Stimulated activated CD4-positive, alpha-beta T cell treated with anti-CD3 and anti-CD28 coated beads, Interleukin-4, amount 100 ng/mL, for 4 hours (primary cell): ENCODE measurements around the gene LCN1.
"Not testable (repeated sequence)": the region's sequence is repeated elsewhere in the genome, so short reads cannot be mapped to it uniquely, and the experiment has no call there.

Experiments
- DNase-seq, 2 experiments: peaks; one replicate each; pipeline ENCODE4 v3.0.0-alpha.2; 2020

LCN1 gene

DNA sequence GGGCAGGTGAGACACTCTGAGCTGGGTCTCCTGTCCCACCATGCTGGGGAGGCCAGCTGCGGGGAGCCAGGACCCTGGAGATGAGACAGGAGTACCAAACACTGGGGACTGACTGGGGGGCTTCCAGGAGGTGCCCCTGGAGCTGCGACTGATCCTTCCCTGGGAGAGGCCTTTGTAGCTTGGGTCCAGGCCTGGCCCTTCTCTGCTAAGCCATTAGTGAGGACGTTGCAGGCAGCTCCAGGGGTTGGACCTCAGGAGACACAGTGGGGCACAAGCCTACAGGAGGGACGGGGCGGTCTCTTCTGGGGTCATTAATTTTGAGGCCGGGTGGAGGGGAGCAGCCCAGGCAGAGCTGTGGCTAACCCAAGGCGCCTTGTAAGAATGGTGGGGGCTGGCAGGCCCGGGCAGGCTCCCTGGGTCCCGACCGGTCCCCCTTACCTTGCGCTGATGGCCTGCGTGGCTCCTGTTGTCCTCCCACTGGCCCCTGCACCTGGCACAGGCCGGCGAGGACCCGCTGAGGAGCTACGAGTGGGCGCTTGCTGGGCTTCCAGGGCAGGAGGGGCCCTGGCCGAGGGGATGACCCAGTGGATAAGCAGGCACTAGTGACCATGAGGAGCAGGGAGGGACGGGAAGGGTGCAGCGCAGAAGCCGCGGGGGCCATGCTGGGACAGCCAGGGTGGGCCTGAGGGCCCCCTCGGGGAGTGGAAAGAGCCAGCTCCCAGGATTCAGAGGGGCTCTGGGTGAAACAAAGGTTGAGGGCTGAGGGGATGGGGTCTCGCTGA, 15.6 kb upstream of the LCN1 start:
- no peak for DNase-seq

DNA sequence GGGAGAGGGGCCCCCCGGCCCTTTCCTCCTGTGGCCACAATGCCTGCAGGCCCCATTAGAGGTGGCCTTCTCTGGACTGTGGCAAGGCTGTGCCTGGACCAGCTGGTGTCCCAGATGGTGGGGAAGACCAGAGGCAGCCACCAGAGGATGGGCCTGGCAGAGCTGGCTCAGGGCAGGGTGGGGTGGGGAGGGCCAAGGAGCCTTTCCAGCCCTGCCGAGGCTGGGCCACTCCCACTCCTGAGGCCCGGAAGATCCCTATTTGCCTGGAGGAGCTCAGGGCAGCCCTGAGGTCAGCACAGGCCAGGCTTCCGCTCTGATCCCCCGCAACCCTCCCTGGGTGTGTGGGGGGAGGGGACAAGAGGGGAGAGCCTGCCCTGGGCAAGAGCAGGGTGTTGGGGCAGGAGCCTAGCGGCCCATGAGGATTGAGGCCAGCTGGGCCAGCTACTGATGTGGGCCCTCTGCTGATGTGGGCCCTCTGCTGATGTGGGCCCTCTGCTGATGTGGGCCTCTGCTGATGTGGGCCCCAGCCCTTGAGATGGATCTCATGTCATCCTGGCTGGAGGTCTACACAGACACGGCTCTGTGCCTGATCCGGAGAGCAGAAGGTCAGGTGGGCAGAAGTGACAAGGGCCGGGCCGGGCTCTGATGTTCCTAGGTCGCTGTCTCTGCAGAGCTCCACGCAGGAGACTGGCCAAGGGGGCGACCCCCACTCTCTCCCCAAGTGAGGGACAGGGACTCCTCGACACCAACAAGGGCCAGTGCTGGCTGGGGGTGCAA, 14.7 kb upstream of the LCN1 start:
- DNase-seq: no peak

DNA sequence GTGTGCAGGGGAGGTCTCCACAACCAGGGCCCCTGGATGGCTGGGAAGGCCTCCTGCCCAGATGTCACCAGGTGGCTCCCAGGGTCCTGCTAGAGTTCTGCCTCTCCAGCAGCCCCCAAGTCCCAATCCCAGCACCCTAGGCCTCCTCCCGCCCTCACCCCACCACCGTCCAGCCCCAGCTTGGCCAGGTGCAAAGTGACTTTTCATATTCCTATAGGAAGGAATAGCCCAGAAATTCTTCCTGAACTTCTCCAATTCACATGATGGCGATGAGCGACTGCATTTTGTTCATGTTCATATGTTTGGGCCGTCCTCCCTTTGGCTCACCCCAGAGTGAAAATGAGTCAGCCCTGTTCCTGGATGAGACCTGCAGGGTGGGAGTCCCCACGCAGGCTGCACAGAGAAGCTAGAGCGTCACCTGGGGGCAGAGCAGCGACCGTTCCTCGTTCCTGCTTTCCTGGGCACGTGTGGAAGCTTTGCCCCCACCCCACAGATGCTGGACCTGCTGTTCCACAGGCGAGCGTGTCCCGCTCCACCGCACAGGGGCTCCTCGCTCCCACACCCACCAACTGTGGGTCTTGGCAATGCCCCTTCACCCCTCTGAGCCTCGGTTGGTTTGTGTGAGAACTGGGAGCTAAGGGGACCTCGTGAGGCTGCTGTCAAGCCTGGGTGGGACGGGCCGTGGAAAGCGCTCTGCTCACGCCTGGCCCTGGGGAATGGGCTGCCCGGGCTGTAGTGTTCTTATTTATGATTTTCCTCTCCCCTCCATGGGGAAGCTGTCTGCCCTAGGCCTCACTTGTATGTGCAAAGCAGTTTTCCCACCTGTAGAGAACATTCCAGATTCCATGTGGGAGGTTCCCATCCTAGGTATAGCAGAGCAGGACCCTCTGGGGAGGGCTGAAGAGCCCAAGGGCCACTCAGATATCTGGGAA, 13.9 kb upstream of the LCN1 start:
- DNase-seq: no peak

DNA sequence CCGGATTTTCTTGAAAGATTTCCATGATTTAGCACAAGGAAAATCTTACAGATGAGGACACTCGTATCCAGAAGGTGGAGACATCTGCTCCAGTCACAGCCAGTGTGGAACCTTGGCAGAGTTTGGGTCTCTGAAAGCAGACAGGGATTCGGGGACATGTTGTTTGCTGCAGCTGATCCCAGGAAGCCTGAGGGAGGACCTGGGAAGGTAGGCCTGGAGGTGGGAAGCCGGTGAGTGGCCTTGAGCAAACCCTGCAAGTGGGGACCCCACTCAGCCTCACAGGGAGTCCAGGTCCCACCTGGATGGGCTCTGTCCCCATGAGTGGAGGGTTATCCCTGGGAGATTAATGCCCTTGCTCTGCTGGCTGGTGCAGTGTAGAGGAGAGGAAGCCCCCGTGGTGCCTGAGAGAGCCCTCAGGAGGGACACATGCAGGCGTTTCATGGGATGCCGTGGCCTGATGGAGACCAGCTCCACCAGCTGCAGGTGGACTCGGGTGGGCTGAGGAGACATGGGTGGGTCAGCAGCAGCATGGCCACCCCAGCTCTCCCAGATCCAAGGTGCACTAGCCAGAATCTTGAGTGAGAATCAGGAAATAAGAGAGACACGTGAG, 12.9 kb upstream of the LCN1 start:
- DNase-seq: no peak

DNA sequence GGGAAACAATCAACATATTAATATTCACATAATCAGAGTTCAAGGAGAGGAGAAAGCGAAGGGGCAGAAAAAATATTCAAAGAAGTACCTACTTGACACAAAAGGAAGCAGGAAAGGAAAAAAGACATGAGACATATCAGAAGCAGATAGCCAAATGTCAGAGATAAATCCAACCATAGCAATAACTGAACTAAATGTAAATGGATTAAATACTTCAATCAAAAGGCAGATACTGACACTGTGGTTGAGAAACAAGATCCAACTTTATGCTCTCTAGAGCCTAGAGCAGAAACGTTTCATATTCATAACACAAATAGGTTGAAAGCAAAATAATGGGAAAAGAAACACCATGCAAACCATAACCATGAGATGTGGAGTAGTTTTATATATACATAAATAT, 11.8 kb upstream of the LCN1 start:
- no peak for DNase-seq

DNA sequence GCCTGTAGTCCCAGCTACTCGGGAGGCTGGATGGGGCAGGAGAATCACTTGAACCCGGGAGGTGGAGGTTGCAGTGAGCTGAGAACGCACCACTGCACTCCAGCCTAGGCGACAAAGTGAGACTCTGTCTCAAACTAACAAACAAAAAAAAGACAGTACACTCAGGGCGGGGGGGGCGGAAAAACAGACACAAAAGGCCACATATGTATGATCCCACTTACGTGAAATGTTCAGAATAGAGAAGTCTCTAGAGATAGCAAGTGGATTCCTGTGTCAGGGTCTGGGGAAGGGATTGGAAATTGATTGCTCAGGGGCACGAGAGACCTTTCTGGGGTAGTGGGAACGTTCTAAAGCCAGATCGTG, 9.0 kb upstream of the LCN1 start:
- DNase-seq: no peak

DNA sequence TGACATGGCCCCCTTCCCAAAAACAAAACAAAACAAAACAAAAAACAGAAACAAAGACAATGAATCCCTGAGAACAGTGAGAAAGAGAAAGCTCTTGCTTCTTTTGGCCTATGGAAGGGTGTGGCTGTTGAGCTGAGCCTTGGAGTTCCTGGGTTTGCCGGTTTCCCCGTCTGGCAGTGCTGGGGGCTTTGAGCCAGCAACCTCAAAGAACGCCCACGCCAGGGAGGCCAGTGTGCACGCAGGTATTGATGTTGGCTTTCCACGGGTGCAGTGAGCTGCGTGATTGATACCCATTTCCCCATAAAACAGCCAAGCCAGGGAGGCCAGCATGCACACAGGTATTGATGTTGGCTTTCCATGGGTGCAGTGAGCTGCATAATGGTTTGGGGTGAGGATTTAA, 8.3 kb upstream of the LCN1 start:
- no peak for DNase-seq

DNA sequence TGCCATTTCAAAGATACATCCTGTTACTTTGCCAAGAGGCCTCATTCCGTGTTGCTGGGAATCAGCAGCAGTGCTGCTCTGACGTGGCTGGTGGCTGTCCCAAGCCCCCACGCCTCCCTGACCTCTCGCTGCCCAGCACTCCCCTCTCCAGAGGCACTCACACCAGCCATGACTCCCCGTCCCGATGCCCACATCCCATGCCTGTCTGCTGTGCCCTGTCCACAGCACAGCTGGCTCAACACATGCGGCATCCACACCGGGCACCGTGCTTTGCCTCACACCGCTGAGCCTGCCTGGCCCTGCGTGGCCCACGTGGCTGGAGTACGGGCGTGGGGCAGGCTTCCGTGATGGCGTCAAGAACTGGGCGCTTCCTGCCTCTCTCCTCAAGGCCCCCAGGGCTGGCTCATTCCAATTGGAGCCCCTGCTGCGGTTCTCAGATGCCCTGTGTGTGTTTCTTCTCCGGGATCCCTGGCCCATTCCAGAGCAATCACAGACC, 7.8 kb upstream of the LCN1 start:
- DNase-seq: no peak

DNA sequence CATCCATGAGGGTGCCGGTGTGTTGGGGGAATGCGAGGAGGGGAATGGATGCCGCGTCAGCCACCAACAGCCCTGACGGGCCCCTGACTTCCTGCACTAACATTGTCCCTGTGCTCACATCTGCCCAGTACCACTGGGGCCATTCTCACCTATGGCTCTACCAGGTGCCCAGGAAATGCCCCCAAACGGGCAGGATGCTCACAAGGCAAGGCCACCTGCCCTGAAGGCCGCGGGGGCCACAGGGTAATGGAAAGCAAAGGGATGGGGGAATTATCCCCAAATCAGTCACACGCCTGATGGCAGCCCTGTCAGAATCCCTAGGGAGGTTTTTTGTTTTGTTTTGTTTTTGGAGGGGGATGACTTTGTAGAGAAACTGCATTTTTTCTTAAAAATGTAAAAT, 7.3 kb upstream of the LCN1 start:
- not testable (repeated sequence) for DNase-seq

DNA sequence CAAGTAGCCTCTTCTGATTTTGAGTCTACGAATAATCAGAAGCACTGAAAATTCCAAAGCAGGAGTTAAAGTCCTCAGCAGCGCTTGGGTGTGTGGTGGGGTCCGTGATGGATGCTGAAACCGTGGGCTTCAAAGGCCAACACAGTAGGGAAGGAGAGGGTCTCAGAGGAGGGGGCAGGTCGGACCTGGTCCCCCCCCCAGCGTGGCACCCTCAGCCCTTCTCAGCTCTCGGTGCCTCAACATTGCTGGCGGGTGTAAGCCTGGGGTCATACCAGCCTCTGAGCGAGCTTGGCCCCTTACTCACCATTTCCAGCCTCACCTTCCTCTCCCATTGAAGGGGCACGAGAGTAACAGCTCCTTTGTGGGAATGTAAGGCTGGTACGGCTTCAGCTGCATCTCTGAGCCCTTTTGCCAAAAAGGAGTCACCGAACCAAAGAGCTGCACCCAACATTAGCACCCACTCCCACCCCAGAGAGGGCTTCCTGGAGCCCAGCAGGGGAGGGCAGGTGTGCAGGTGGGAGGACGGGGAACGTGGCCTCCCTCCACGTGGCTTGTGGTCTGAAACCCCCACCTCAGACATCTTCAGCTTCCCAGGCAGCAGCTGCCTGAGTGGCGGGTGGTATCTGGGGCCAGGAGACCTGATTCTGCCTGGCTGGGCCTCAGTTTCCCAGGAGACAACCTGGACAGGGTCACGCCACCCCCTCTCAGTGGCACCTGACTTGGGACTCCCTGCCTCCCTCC, 6.7 kb upstream of the LCN1 start:
- no peak for DNase-seq

DNA sequence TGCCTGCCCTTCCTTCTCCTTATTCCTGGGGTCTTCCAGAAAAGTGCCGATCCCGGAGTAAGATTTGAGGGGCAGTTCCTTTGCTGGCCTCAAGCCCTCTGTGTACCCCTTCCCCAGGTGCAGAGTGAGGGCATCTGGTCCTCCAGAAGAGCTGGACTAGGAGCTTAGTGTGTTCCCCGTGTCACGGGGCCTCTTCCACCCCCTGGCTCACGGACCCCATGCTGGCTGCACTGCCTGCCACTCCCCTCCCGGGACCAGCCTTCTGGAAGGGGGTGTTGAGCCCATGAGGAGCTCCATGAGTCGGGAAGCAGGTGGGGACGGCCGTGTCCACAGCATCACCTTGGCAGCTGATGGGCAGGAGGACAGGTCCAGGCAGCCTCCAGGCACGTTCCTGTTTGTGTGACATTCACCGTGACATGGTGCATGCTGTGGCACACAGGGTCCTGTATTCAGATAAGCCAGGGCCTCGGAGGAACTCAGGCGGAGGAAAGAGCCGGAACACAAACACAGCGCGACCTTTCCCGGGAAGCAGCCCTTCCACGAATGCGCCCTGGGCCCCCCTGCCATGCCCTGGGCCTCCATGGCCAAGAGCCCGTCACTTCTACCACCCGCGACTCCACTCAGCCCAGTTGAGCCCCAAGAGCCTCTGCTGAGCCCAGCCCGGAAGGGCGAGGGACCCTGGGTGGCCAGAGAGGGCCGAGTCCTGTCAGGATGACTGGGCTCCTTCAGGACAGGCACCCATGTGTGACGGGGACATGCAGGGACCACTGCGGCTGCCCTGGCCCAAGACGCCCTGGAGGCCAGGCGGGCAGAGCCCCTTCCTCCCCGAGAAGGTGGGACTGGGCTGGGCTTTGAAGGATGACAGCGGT, 5.9 kb upstream of the LCN1 start:
- no peak for DNase-seq

DNA sequence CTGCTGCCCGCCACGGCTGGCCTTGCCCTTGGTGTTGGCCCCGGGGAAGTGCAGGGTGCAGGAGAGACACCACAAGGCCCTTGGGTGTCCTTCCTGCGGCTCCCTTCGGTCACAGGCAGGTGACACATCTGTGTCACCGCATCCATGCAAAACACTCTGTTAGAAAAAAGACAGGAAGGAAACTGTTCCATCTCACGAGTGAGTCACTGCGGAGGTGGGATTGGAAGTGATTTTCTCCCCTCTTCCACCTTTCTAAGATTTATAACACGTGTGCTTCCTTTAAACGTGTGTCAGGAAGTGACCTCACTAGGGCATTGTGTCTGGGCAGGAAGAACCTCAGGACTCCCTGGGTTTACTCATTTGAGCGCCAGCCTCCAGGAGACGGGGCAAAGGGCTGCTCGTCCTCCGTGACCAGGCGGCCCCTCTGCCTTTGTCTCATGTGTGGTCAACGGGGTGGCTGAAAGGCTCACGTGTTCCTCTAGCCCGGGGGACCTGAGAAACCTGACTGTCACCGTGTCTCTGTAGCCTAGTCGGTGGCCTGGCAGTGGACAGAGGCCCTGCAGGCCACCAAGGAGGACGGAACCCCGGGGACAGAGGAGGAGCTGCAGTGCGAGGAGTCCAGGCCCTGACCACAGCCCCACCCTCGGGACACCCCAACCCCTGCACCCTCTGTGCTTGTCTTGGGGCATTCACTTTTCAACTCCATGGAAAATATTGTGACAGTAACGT, 4.9 kb upstream of the LCN1 start:
- DNase-seq: no peak

DNA sequence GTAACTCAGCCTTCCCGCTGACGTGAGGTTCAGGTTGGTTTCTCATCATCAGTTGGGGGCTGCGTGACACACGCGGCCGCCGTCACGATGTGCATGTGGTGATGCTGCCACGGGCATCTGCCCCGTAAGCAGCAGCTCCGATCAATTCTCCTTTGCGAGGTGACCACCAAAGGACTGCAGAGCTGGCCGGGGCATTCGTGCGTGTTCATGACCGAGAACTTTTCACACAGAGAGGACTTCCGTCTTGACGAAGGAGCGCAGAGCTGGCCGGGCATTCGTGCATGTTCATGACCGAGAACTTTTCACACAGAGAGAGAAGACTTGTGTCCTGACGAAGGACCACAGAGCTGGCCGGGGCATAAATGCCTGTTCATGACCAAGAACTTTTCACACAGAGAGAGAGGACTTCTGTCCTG, 3.8 kb upstream of the LCN1 start:
- no peak for DNase-seq

DNA sequence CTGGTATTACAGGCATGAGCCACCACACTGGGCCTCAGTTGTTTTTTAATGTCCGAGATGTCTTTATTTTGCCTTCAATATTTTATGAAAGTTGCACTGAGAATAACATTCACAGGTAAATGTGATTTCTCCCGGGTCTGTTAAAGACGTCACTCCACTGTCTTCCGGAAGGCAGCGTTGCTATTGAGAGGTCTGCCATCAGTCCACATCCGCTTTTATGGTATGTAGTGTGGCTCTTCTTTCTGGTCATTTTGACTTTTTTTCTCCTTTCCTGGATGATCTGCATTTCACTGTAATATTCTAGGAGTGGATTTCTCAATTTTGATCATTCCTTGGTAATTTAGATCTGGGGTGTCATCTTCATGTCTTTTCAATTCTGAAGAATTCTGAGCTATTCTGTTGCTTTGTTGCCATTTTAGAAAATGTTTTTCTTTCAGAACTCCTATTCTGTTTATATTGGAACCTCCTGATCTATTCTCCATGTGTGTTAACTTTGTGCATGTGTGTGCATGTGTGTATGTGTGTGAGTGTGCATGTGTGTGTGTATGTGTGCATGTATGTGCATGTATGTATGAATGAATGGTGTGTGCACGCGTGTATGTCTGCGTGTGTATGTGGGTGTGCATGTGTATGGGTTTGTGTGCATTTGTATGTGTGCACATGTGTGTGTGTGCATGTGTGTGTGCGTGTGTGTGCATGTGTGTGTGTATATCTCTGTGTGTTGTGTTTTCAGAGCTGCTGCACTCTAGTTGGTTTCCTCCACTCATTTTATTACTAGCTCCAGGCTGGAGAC, 1.9 kb upstream of the LCN1 start:
- DNase-seq: no peak

DNA sequence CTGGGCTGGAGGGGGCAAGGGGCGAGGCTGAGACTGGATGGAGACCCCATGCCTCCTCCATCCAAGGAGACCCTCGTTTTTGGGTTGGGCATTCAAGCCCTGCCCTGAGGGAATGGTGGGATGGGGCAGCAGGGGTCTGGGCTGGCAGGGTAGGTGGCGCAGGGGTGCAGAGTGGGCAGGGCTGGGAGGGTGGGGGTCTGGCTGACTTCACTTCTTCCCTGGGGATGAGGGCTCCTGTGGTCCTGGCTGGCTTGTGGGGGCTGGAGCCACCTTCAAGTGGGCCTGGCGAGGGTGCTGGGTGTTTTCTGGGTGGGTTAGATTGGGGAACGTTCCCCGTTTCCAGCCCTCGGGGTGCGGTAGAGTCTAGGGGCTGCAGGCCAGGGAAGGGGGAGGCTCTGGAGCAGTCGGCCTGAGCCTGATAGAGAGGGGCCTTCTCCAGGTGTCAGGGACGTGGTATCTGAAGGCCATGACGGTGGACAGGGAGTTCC, 412 bp downstream of the LCN1 start:
- no peak for DNase-seq

DNA sequence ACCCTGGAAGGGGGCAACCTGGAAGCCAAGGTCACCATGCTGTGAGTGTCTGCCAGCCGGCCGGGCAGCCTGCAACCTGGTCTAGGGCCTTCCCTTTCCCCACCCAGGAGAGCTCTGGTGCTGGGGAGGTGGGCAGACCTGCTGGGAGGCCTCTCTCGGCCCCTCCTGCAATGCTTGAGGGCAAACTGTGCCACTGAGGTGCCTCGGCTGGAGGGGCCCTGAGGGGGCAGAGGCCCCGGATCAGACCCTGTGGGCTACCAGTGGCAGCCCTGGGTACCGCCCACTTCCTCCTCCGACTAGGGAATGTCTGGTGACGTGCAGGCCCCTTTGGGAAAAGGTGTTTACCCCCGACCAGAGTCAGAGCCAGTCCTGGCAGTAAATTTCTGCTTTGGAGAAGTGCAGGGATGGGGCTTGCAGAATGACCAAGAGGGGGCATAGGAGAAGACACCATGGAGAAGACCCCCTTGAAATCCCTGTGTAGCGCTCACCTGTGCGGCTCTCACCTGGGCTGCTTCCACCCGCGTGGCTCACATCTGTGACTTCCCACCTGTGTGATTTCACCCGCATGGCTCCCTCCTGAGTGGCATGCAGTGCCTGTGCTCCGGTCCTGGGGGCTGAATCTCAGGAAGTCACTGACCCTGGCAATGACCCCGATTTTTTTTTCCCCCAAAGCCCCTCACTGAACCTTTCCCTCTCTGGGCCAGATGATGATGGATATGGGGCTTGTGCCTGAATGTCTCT, 1.1 kb downstream of the LCN1 start:
- DNase-seq: no peak

DNA sequence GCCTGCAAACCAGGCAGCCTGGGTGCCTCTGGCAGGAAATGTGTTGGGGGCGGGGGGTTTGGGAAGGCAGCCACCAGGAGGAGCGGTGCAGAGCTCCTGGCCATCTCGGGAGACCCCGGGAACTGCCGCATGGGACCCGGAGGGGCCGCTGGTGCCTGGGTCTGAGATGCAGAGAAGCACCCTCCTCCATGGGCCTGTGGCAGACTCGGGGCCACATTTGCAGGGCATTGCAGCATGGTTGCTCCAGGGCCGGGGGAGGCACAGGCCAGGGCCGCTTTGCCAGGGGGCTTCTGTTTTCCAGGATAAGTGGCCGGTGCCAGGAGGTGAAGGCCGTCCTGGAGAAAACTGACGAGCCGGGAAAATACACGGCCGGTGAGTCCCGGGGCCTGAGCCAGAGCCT, 1.7 kb downstream of the LCN1 start:
- no peak for DNase-seq

DNA sequence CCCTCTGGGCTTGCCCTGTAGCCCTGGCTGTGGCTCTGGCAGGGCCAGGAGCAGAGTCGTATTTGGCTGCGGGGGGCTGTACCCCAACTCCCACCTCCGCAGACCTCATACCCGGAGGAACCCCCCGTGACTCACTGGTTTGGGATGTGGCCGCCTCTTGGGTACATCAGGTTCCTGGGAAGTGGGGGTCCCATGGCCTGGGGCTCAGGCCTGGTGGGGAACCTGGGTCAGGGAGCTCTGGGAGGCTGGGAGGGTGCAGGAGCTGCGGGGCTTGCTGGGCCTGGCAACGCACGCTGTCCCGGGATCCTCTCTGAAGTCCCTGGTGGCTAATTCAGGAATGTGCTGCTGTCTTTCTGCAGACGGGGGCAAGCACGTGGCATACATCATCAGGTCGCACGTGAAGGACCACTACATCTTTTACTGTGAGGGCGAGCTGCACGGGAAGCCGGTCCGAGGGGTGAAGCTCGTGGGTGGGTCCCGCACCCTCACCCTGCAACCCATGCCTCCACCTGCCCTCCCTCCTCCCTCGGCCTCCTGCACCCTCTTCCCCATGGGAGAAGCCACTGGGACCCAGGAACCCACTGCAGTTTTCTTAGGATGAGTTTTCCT, 2.4 kb downstream of the LCN1 start:
- DNase-seq: no peak
